Prostate gland (tissue), 2 donors: ENCODE data around the gene NRXN3. TPM values are rescaled to one million over a fixed set of nuclear protein-coding genes. Genes with fewer than 3 reads are reported as not detected.

Experiments used
- DNase-seq: peaks from one replicate; pipeline ENCODE4 v3.0.0-alpha.2; 2019; ENCODE audit warnings: low spot score
- H3K27ac ChIP-seq, 2 donors: fragments of 200-600 bp; sonication (generic); 2 replicates each; pipeline ENCODE4 v1.5.1; 2017 to 2019
- H3K27me3 ChIP-seq: fragments of 200-600 bp; sonication (generic); replicated peaks from 2 replicates; pipeline ENCODE4 v1.5.1; 2019; ENCODE audit not compliant: insufficient read depth
- H3K36me3 ChIP-seq, 2 donors: fragments of 200-600 bp; sonication (generic); 1 replicate in 1 of 2; 2 replicates in 1 of 2; pipeline versions ENCODE4 v1.5.1 to v1.8.1; 2017 to 2019
- H3K4me1 ChIP-seq: fragments of 200-600 bp; sonication (generic); replicated peaks from 2 replicates; pipeline ENCODE4 v1.5.1; 2019
- H3K4me3 ChIP-seq, 2 donors: fragments of 200-600 bp; sonication (generic); 2 replicates each; pipeline ENCODE4 v1.5.1; 2017 to 2019
- H3K9me3 ChIP-seq: fragments of 200-600 bp; sonication (generic); 2 replicates; pipeline ENCODE4 v1.5.1; 2017
- POLR2A ChIP-seq: fragments of 450-650 bp; IDR thresholded peaks from one replicate; pipeline ENCODE4 v1.6.1; 2016; ENCODE audit warnings: antibody characterized with exemption, mild to moderate bottlenecking
- POLR2AphosphoS5 ChIP-seq: sonication (generic); formaldehyde crosslinking; IDR thresholded peaks from one replicate; pipeline ENCODE4 v1.6.1; 2017; ENCODE audit warnings: antibody characterized with exemption
- WGBS: methylation state at CpG from one replicate; pipeline ENCODE4 v1.1.5; 2018; 5-methylcytosine and 5-hydroxymethylcytosine counted together
- intact Hi-C: fragments of 100-400 bp; cut with DNase I; formaldehyde crosslinking; loops from one replicate; pipeline ENCODE4 v1.14.2; 2022
- small RNA-seq, 2 donors: library from RNA; depleted of rRNA; stranded (forward); fragments of <200 nt; gene quantifications; one replicate each; pipeline ENCODE3, GENCODE V24; 2016
- total RNA-seq, 2 donors: library from RNA; depleted of rRNA; stranded (reverse); fragments of >200 nt; gene quantifications; one replicate each; pipeline ENCODE4 v1.1.0, GENCODE V29; 2016
- TF ChIP-seq, protein P1 (sequence below), 4 experiments: fragments of 200-600 bp in 2 of 4; fragments of 450-650 bp in 2 of 4; sonication (generic) in 2 of 4; IDR thresholded peaks; 1 replicate in 3 of 4; 2 replicates in 1 of 4; pipeline ENCODE4 v1.5.1; 2016 to 2019; ENCODE audit warnings: antibody characterized with exemption in 4 of 4, mild to moderate bottlenecking in 2 of 4, moderate library complexity in 2 of 4

NRXN3 gene
- total RNA-seq, 2 donors from 2014 or later: 6.6 to 8.2 TPM

DNA sequence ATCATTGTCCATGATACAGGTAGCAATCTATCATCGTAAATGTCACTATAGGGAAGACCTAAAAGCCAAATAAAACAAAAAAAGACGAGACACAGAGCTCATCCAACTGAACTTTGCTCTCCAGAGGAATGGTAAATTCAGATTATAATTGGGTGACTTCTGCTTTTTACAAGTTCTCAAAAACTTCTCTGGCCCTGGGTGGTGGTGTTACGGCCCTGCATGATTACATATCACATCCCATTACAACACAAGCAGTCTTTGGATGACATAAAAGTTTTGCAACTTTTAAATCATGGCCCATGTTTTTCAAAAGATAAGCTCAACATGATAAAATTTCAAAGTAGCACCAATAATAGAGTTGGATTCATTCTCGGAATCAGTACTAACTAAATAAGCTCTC is 1741.6 kb downstream of the NRXN3 start:
- WGBS: 27% methylated on average over 4 of the region's 4 CpGs
- TF ChIP-seq, protein P1, sequence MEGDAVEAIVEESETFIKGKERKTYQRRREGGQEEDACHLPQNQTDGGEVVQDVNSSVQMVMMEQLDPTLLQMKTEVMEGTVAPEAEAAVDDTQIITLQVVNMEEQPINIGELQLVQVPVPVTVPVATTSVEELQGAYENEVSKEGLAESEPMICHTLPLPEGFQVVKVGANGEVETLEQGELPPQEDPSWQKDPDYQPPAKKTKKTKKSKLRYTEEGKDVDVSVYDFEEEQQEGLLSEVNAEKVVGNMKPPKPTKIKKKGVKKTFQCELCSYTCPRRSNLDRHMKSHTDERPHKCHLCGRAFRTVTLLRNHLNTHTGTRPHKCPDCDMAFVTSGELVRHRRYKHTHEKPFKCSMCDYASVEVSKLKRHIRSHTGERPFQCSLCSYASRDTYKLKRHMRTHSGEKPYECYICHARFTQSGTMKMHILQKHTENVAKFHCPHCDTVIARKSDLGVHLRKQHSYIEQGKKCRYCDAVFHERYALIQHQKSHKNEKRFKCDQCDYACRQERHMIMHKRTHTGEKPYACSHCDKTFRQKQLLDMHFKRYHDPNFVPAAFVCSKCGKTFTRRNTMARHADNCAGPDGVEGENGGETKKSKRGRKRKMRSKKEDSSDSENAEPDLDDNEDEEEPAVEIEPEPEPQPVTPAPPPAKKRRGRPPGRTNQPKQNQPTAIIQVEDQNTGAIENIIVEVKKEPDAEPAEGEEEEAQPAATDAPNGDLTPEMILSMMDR (IDR thresholded peaks at IDR 0.05): no peak
- TF ChIP-seq POLR2AphosphoS5: no peak
- no peak for TF ChIP-seq POLR2A
- Histone ChIP-seq H3K27ac (no peak overlapping the region), H3K27me3 (no peaks in the 10 kb centered on the region), H3K9me3 (no peaks in the 10 kb centered on the region), H3K4me1 (no peaks in the 10 kb centered on the region), H3K36me3 (no peaks in the 10 kb centered on the region), H3K4me3 (no peak overlapping the region)
- intact Hi-C loops: no loop called here
- no peak for DNase-seq

DNA sequence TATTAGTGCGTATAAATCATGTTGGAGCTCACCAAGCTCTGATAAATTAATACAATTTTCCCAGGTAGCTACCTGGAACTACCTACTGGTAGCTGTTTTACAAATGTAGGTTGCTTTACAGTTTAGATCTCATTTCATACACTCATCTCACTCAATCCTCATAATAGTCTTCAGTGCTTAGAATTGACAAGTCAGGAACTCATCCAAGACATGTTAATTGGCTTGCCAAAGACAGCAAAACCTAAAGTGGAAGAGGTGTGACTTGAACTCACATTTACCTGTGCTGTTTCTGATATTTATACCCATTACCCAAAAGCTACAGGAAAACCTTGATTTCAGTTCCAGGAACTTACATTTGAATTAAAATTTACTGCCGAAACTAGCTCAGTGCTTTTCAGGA is 1744.4 kb downstream of the NRXN3 start:
- TF ChIP-seq, protein P1 (IDR thresholded peaks at IDR 0.05): no peak
- TF ChIP-seq POLR2A: no peak
- TF ChIP-seq POLR2AphosphoS5: no peak
- Histone ChIP-seq H3K27me3 (no peaks in the 10 kb centered on the region), H3K36me3 (no peaks in the 10 kb centered on the region), H3K9me3 (no peaks in the 10 kb centered on the region), H3K4me1 (no peaks in the 10 kb centered on the region), H3K4me3 (no peak overlapping the region), H3K27ac (no peak overlapping the region)
- no peak for DNase-seq
- intact Hi-C loops: no loop called here
- WGBS: 100% methylated on average over 2 of the region's 2 CpGs

DNA sequence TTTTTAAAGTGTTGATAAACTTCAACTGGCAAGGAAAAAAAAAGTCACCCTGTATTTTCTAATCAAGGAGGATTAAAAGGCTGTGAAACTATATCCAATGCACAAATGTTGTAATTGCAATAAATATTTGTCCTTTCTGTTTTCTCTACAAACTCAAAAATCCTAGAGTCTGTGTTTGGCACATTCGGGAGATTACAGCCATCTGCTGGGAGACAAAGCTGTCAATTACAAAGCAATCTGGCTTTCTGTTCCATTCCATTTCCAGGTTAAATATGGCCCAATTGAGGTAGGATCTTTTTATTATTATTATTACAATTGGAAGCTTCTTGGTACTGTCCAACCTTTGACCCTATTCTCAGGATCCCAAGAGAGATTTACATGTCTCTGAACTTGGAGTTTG is 1745.2 kb downstream of the NRXN3 start:
- Histone ChIP-seq H3K36me3 (no peaks in the 10 kb centered on the region), H3K4me3 (no peak overlapping the region), H3K27ac (no peak overlapping the region), H3K27me3 (no peaks in the 10 kb centered on the region), H3K9me3 (no peaks in the 10 kb centered on the region), H3K4me1 (no peaks in the 10 kb centered on the region)
- TF ChIP-seq POLR2A (no peak), POLR2AphosphoS5 (no peak)
- TF ChIP-seq, protein P1 (IDR thresholded peaks at IDR 0.05): no peak
- WGBS: 78% methylated on average over 1 of the region's 1 CpG
- intact Hi-C loops: no loop called here
- no peak for DNase-seq

DNA sequence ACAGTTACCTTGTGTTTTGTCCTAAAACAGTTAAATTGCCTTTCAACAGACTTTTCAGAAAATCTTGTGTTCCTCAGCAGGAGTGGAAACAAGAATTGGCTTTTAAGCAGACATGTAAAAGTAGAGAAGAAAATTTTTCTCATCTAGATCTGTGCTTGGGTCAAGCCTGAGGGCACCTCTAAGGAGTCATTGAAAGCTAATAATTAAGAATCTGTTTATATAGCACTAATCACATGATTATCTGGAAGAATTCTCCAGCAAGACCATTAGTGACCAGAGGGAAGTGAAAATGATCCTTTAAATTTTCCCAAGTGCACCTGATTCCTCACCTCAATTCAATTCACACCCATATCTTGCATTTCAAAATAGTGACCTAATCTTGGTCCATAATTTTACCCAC is 1746.1 kb downstream of the NRXN3 start:
- Histone ChIP-seq H3K36me3 (no peaks in the 10 kb centered on the region), H3K27ac (no peak overlapping the region), H3K27me3 (no peaks in the 10 kb centered on the region), H3K4me3 (no peak overlapping the region), H3K9me3 (no peaks in the 10 kb centered on the region), H3K4me1 (no peaks in the 10 kb centered on the region)
- intact Hi-C loops: no loop called here
- no peak for DNase-seq
- TF ChIP-seq POLR2A: no peak
- no peak for TF ChIP-seq POLR2AphosphoS5
- TF ChIP-seq, protein P1 (IDR thresholded peaks at IDR 0.05): no peak

DNA sequence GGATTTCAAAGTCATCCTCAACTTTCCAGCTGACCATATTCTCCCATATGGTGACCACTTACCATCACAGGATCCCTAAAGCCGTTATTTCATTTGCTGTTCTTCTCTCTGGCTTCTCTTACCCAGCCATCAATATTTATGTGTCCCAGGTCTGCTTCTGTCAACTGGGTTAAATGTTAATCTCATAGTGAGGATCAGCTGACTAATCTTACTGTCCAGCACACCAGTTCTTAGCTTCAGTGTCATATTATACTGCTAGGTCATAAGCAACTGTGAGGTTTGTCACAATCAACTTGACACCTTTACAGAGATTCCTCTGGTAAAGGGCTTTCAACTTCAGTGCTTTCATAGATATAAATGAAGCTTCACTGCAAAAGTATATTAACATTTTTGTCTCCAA is 1746.7 kb downstream of the NRXN3 start:
- no peak overlapping the region for H3K4me3 ChIP-seq
- no peak overlapping the region for H3K27ac ChIP-seq
- WGBS: 90% methylated on average over 1 of the region's 1 CpG
- intact Hi-C loops: no loop called here
- DNase-seq: no peak
- TF ChIP-seq POLR2A (no peak), POLR2AphosphoS5 (no peak)
- TF ChIP-seq, protein P1 (IDR thresholded peaks at IDR 0.05): no peak
- no peaks in the 10 kb centered on the region for H3K4me1 ChIP-seq
- no peaks in the 10 kb centered on the region for H3K9me3 ChIP-seq
- no peaks in the 10 kb centered on the region for H3K36me3 ChIP-seq
- H3K27me3 ChIP-seq: no peaks in the 10 kb centered on the region

Small RNA genes within 50 kb of the gene (small RNA-seq; reads per million reads assigned to genes)
- 0.60 to 0.75 reads per million in 2 donors for gene RNA5SP388
